Middle frontal gyrus (tissue), 1 donor: ENCODE measurements around the gene IL15RA.
A peak's percentile ranks its signal among the peaks of the same experiment; 100 is the strongest.

ENCODE experiments used
- DNase-seq: peaks from one replicate; pipeline ENCODE4 v3.0.0-alpha.2; 2015; ENCODE audit warnings: low spot score; ENCODE audit errors: extremely low spot score

IL15RA gene

GRCh38 chr10:5977471-5978229, at the start of gene IL15RA:
Gene IL15RA (minus strand): TSS chr10:5977543. CDS start chr10:5977492, 51 bp downstream.
- DNase-seq = no peak

- no peak for DNase-seq
These were observed 48.4 kb upstream of the IL15RA start for GRCh38 chr10:6025683-6026255.

- no peak for DNase-seq
These were observed 47.0 kb upstream of the IL15RA start for GRCh38 chr10:6024334-6024682.

GRCh38 chr10:6023661-6024333, 46.5 kb upstream of the IL15RA start:
- DNase-seq = no peak

- DNase-seq = no peak
These were observed 45.3 kb upstream of the IL15RA start for GRCh38 chr10:6022660-6023059.

- DNase-seq = no peak
These were observed 43.5 kb upstream of the IL15RA start for GRCh38 chr10:6020826-6021225.

GRCh38 chr10:6019796-6020195, 42.5 kb upstream of the IL15RA start:
- no peak for DNase-seq

GRCh38 chr10:6019010-6019782, 41.9 kb upstream of the IL15RA start:
- no peak for DNase-seq

GRCh38 chr10:6018422-6018821, 41.1 kb upstream of the IL15RA start:
- no peak for DNase-seq

- DNase-seq = no peak
These were observed 40.5 kb upstream of the IL15RA start for GRCh38 chr10:6017781-6018354.

- peak; percentile 46 for DNase-seq
These were observed 37.0 kb upstream of the IL15RA start for GRCh38 chr10:6014241-6014761.

GRCh38 chr10:6013413-6014192, 36.3 kb upstream of the IL15RA start:
- no peak for DNase-seq

- DNase-seq = no peak
These were observed 35.0 kb upstream of the IL15RA start for GRCh38 chr10:6012121-6012905.

GRCh38 chr10:6011558-6011957, 34.2 kb upstream of the IL15RA start:
- DNase-seq = no peak

- DNase-seq = no peak
These were observed 33.2 kb upstream of the IL15RA start for GRCh38 chr10:6010569-6010968.

GRCh38 chr10:6009961-6010360, 32.6 kb upstream of the IL15RA start:
- no peak for DNase-seq

- DNase-seq = no peak
These were observed 31.8 kb upstream of the IL15RA start for GRCh38 chr10:6009150-6009549.

- no peak for DNase-seq
These were observed 31.3 kb upstream of the IL15RA start for GRCh38 chr10:6008497-6009142.

- DNase-seq = no peak
These were observed 29.6 kb upstream of the IL15RA start for GRCh38 chr10:6006991-6007390.
